ENCODE results near the gene FRMD4A. TPM values are rescaled to one million over a fixed set of nuclear protein-coding genes. Genes with fewer than 3 reads are reported as not detected.

The FRMD4A gene
- total and polyA plus RNA-seq, 10 of the 15 experiments (the other 5 are each of a cell fraction or from before 2014, with no cell fraction given): 17.8 to 75.2 (median 39.1) TPM

DNA sequence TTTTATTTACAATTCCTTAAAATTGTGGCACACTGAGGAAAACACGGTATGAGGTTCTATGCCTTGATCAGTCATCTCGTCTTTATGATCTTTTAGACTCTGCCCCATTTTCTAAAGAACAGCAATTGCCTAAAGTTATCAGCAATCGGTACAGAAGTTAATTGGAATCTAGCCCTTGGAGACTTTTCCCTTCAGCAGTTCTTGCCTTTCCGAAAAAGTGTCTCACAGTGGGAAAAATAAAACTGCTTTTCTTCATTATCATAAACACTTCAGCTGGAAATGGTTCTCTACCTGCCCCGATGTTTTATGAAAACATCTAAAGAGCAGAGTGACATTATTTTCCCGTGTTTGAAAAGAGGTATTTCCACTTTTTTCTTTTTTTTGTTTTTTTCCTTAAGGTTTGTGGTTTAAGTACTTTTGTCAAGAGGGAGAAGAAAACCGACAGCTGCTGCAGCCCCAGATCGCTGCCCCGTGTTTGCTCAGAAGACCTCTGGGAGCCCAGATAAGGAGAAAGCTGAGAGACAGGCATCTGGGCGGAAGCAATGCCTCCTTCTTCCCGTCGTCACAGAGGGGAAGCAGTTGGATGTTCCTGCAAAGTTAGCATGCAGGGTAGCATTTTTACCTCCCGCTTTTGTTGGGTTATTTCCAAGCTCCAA lies 149.7 kb downstream of the FRMD4A start (continued):
- TF ChIP-seq, protein P1, sequence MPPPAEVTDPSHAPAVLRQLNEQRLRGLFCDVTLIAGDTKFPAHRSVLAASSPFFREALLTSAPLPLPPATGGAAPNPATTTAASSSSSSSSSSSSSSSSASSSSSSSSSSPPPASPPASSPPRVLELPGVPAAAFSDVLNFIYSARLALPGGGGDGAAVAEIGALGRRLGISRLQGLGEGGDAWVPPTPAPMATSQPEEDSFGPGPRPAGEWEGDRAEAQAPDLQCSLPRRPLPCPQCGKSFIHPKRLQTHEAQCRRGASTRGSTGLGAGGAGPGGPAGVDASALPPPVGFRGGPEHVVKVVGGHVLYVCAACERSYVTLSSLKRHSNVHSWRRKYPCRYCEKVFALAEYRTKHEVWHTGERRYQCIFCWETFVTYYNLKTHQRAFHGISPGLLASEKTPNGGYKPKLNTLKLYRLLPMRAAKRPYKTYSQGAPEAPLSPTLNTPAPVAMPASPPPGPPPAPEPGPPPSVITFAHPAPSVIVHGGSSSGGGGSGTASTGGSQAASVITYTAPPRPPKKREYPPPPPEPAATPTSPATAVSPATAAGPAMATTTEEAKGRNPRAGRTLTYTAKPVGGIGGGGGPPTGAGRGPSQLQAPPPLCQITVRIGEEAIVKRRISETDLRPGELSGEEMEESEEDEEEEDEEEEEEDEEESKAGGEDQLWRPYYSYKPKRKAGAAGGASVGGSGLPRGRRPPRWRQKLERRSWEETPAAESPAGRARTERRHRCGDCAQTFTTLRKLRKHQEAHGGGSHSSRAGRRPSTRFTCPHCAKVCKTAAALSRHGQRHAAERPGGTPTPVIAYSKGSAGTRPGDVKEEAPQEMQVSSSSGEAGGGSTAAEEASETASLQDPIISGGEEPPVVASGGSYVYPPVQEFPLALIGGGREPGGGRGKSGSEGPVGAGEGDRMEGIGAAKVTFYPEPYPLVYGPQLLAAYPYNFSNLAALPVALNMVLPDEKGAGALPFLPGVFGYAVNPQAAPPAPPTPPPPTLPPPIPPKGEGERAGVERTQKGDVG (CRISPR knock-in tag; IDR thresholded peaks at IDR 0.05): no peak
- TF ChIP-seq CBX5 (IDR thresholded peaks at IDR 0.05; ENCODE audit: low read depth): no peak
- no peak for TF ChIP-seq CUX1 (IDR thresholded peaks at IDR 0.05; ENCODE audit: insufficient replicate concordance, low read depth, low read length)
- no peak for TF ChIP-seq ESRRA (IDR thresholded peaks at IDR 0.05; ENCODE audit: low read length)
- TF ChIP-seq CREB1 (IDR thresholded peaks at IDR 0.05; ENCODE audit: low read depth): no peak
- no peak for TF ChIP-seq SUPT20H (IDR thresholded peaks at IDR 0.05; ENCODE audit: borderline replicate concordance, control insufficient read depth, low read depth, low read length)
- no peak for TF ChIP-seq POLR2AphosphoS5 (IDR thresholded peaks at IDR 0.05; ENCODE audit: low read length)
- TF ChIP-seq, protein P2, sequence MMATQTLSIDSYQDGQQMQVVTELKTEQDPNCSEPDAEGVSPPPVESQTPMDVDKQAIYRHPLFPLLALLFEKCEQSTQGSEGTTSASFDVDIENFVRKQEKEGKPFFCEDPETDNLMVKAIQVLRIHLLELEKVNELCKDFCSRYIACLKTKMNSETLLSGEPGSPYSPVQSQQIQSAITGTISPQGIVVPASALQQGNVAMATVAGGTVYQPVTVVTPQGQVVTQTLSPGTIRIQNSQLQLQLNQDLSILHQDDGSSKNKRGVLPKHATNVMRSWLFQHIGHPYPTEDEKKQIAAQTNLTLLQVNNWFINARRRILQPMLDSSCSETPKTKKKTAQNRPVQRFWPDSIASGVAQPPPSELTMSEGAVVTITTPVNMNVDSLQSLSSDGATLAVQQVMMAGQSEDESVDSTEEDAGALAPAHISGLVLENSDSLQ (IDR thresholded peaks at IDR 0.05): no peak

All from GM12878 (cell line).